ENCODE data around the gene MED15.

Gene MED15

DNA sequence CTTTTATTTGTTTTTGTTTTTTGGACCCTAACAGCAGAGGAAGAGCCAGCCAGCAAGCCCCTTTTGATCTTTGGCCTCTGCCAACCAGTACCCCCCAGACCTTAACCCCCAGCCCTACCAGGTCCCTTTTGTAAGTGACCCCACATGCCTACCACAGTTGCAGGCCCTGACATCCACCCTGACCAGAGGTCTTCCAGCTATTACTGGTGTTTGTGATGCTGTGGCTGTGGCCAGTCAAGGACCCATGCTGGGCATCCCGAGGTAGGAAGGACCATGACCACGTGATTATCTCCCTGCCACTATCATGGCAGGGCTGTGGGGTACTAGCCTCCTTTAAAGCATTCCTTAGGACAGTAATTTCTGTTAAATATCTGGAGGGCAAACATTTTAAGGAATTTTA lies 9.0 kb downstream of the MED15 start:
- no peaks in the 10 kb centered on the region for H3K27me3 ChIP-seq (ENCODE audit: low read depth, low read length)
- H3K9me3 ChIP-seq (ENCODE audit: control insufficient read depth in 1 of 2, low read length in 2 of 2): no peaks in the 10 kb centered on the region
- peaks cover 0 to 40% of the 10 kb centered on the region in 2 donors for H3K4me1 ChIP-seq (ENCODE audit: control insufficient read depth in 1 of 2, insufficient read depth in 2 of 2, low read length in 2 of 2)
- no peak overlapping the region for H3K27ac ChIP-seq (ENCODE audit: low read length)
- H3K36me3 ChIP-seq (ENCODE audit: control insufficient read depth in 1 of 2, insufficient read depth in 2 of 2, low read length in 2 of 2): peaks cover 19 to 25% of the 10 kb centered on the region in 2 donors
- no peak overlapping the region for H3K4me3 ChIP-seq (ENCODE audit: low read depth in 1 of 2, low read length in 2 of 2)

DNA sequence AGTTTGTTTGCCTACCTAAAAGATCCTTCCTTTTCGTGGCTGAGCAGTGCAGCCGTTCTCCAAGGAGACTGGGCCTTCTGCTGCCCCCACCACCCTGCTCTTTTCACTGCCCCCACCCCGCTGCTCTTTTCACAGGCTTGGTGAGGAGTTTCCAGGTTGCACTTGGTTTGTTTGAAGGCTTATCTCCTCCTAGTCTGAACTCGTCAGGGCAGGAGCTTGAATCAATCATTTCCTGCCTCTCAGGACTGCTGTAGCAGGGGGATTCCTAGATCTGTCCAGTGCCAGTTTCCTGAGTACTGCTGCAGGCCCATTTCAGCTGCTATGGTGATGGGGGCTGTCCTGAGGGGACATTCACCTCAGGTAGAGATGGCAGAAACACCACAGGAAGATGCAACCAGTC lies 10.0 kb downstream of the MED15 start:
- peaks cover 6 to 36% of the 10 kb centered on the region in 2 donors for H3K4me1 ChIP-seq (ENCODE audit: control insufficient read depth in 1 of 2, insufficient read depth in 2 of 2, low read length in 2 of 2)
- H3K27ac ChIP-seq (ENCODE audit: low read length): no peak overlapping the region
- H3K9me3 ChIP-seq (ENCODE audit: control insufficient read depth in 1 of 2, low read length in 2 of 2): no peaks in the 10 kb centered on the region
- H3K36me3 ChIP-seq (ENCODE audit: control insufficient read depth in 1 of 2, insufficient read depth in 2 of 2, low read length in 2 of 2): peaks cover 25 to 26% of the 10 kb centered on the region in 2 donors
- H3K27me3 ChIP-seq (ENCODE audit: low read depth, low read length): no peaks in the 10 kb centered on the region
- H3K4me3 ChIP-seq (ENCODE audit: low read depth in 1 of 2, low read length in 2 of 2): no peak overlapping the region

DNA sequence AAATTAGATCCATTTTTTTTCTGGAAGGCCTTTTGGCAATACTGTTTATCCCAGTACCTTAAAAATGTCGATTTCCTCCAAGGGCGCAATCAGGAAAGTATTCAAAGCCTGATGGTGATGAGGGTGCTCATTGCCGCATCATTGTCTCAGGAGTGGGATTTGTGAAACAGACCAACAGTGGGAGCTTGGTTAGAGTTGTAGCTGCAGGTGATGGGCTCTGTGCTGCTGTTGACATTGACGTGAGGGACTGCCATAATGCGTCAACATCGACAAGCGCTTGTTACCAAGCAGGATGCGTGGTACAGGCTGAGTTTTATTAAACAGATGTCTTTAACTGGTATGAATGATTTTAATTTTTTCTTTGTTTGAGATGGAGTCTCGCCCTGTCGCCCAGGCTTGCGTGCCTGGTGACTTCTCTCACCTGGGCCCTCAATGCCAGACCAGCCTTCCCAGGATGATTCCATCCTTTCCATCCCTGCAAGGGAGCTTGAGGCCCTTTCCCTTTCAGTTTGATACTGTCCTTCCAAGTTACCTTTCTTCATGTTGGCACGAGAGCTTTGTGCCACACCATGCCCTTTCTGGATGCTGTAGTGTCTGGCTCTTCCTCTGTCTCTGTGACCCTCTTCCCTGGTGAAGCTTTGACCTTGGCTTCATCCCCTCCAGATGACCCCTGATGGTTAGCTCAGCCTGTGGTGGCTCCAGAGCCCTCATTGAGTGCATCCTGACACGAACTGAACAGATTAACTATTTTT lies 10.6 kb downstream of the MED15 start:
- Histone ChIP-seq H3K4me1 (ENCODE audit: control insufficient read depth in 1 of 2, insufficient read depth in 2 of 2, low read length in 2 of 2) (peaks cover 6 to 42% of the 10 kb centered on the region in 2 donors), H3K27ac (ENCODE audit: low read length) (no peak overlapping the region), H3K4me3 (ENCODE audit: low read depth in 1 of 2, low read length in 2 of 2) (no peak overlapping the region), H3K27me3 (ENCODE audit: low read depth, low read length) (no peaks in the 10 kb centered on the region), H3K36me3 (ENCODE audit: control insufficient read depth in 1 of 2, insufficient read depth in 2 of 2, low read length in 2 of 2) (peaks cover 25 to 27% of the 10 kb centered on the region in 2 donors), H3K9me3 (ENCODE audit: control insufficient read depth in 1 of 2, low read length in 2 of 2) (no peaks in the 10 kb centered on the region)

DNA sequence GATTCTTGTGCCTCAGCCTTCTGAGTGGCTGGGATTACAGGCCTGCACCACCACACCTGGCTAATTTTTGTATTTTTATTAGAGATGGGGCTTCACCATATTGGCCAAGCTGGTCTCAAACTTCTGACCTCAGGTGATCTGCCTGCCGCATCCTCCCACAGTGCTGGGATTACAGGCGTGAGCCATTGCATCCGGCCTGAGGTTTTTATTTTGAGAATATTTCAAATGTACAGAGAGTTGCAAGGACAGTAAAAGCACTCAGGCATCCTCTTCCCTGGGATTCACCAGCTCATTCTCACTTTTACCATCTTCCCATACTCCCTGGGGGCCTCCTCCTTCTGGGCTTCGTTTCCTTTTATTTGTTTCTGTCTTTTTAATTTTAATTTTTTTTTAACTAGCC lies 12.1 kb downstream of the MED15 start:
- Histone ChIP-seq H3K36me3 (ENCODE audit: control insufficient read depth in 1 of 2, insufficient read depth in 2 of 2, low read length in 2 of 2) (peaks cover 16 to 25% of the 10 kb centered on the region in 2 donors), H3K4me3 (ENCODE audit: low read depth in 1 of 2, low read length in 2 of 2) (no peak overlapping the region), H3K27me3 (ENCODE audit: low read depth, low read length) (no peaks in the 10 kb centered on the region), H3K4me1 (ENCODE audit: control insufficient read depth in 1 of 2, insufficient read depth in 2 of 2, low read length in 2 of 2) (peaks cover 6 to 49% of the 10 kb centered on the region in 2 donors), H3K9me3 (ENCODE audit: control insufficient read depth in 1 of 2, low read length in 2 of 2) (no peaks in the 10 kb centered on the region), H3K27ac (ENCODE audit: low read length) (no peak overlapping the region)

GRCh38 chr22:20520093-20520511 lies 12.7 kb downstream of the MED15 start:
- H3K36me3 ChIP-seq (ENCODE audit: control insufficient read depth in 1 of 2, insufficient read depth in 2 of 2, low read length in 2 of 2): peaks cover 12 to 19% of the 10 kb centered on the region in 2 donors
- no peaks in the 10 kb centered on the region for H3K27me3 ChIP-seq (ENCODE audit: low read depth, low read length)
- no peaks in the 10 kb centered on the region for H3K9me3 ChIP-seq (ENCODE audit: control insufficient read depth in 1 of 2, low read length in 2 of 2)
- H3K4me3 ChIP-seq (ENCODE audit: low read depth in 1 of 2, low read length in 2 of 2): no peak overlapping the region
- H3K27ac ChIP-seq (ENCODE audit: low read length): no peak overlapping the region
- H3K4me1 ChIP-seq (ENCODE audit: control insufficient read depth in 1 of 2, insufficient read depth in 2 of 2, low read length in 2 of 2): peaks cover 6 to 44% of the 10 kb centered on the region in 2 donors

GRCh38 chr22:20522134-20523004 lies 15.0 kb downstream of the MED15 start:
- H3K27me3 ChIP-seq (ENCODE audit: low read depth, low read length): no peaks in the 10 kb centered on the region
- H3K27ac ChIP-seq (ENCODE audit: low read length): no peak overlapping the region
- no peaks in the 10 kb centered on the region for H3K9me3 ChIP-seq (ENCODE audit: control insufficient read depth in 1 of 2, low read length in 2 of 2)
- peaks cover 12 to 18% of the 10 kb centered on the region in 2 donors for H3K36me3 ChIP-seq (ENCODE audit: control insufficient read depth in 1 of 2, insufficient read depth in 2 of 2, low read length in 2 of 2)
- H3K4me3 ChIP-seq (ENCODE audit: low read depth in 1 of 2, low read length in 2 of 2): no peak overlapping the region
- peaks cover 12 to 52% of the 10 kb centered on the region in 2 donors for H3K4me1 ChIP-seq (ENCODE audit: control insufficient read depth in 1 of 2, insufficient read depth in 2 of 2, low read length in 2 of 2)

DNA sequence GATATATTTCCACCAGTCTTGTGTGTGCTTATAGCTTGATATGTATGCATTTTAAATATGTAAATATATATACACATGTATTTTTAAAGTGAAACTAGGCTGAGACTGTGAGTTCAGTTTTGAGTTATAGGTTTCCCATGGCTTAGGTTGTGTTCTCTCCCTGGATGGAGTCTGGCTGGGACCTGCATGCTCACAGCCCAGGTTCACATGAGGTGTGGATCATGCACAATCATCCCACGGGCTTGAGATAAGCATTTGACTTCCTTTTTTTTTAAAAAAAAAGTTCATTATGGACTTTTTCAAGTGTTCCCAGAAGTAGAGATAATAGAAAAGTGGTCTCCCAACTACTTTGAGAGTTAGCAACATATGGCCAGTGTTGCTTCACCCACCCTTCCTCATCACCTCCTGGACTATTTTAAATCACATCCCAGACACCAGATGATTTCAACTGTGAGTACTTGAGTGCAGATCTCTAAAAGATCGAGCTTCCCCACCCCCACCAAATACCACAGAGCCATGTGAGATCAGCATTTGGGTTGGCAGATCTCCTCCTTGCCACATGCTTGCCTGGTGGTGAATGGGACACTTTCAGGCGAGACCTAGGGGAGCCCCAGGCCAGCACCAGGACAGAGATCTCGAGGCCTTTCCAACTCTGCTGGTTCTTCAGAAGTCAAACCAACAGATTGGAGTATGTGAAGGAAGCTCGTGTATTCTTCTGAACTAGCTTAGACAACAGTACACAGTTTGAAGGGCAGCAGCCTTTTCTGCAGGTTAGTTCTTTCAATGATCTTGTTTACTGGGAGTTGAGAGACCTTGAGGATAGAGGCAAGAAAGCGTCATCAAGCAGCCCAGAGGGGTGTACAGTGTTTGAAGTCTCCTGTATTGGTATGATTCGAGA lies 15.9 kb downstream of the MED15 start:
- Histone ChIP-seq H3K4me1 (ENCODE audit: control insufficient read depth in 1 of 2, insufficient read depth in 2 of 2, low read length in 2 of 2) (peaks cover 12 to 44% of the 10 kb centered on the region in 2 donors), H3K27me3 (ENCODE audit: low read depth, low read length) (no peaks in the 10 kb centered on the region), H3K36me3 (ENCODE audit: control insufficient read depth in 1 of 2, insufficient read depth in 2 of 2, low read length in 2 of 2) (peaks cover 18 to 22% of the 10 kb centered on the region in 2 donors), H3K27ac (ENCODE audit: low read length) (no peak overlapping the region), H3K9me3 (ENCODE audit: control insufficient read depth in 1 of 2, low read length in 2 of 2) (no peaks in the 10 kb centered on the region), H3K4me3 (ENCODE audit: low read depth in 1 of 2, low read length in 2 of 2) (no peak overlapping the region)

DNA sequence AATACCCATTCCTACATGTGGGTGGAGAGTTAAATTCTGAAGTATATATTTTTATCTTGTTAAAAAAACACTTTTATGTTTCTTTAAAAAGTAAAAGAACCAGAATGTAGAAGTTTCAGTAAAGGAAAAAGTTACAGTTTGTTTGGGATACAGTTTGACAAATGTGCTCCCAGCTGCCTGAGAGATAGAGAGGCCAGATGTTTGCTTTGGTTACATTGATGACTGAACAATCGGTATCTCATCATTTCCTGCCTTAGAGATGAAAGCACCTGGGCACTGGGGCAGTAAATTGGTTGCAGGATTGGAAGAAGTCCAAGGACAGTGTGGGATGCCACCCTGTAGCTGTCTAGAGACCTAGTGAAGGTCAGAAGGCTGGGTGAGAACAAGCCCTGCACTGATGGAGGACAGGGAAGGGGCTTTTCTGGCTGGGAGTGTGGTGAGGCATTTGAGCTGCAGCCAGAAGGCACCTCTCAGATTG lies 16.6 kb downstream of the MED15 start:
- H3K27me3 ChIP-seq (ENCODE audit: low read depth, low read length): no peaks in the 10 kb centered on the region
- peaks cover 12 to 40% of the 10 kb centered on the region in 2 donors for H3K4me1 ChIP-seq (ENCODE audit: control insufficient read depth in 1 of 2, insufficient read depth in 2 of 2, low read length in 2 of 2)
- H3K4me3 ChIP-seq (ENCODE audit: low read depth in 1 of 2, low read length in 2 of 2): no peak overlapping the region
- no peaks in the 10 kb centered on the region for H3K9me3 ChIP-seq (ENCODE audit: control insufficient read depth in 1 of 2, low read length in 2 of 2)
- no peak overlapping the region for H3K27ac ChIP-seq (ENCODE audit: low read length)
- peaks cover 18 to 22% of the 10 kb centered on the region in 2 donors for H3K36me3 ChIP-seq (ENCODE audit: control insufficient read depth in 1 of 2, insufficient read depth in 2 of 2, low read length in 2 of 2)

DNA sequence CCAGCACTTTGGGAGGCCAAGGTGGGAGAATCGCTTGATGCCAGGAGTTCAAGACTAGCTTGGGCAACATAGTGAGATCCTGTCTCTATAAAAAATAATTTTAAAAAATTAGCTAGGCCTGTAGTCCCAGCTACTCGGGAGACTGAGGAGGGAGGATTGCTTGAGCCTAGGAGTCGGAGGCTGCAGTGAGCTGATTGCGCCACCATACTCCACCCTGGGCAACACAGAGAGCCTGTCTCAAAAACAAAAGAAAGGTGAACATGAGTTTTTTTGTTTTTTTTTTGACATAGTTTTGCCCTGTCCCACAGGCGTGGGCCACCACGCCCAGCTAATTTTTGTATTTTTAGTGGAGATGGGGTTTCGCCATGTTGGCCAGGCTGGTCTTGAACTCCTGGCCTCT lies 17.6 kb downstream of the MED15 start:
- Histone ChIP-seq H3K4me1 (ENCODE audit: control insufficient read depth in 1 of 2, insufficient read depth in 2 of 2, low read length in 2 of 2) (peaks cover 12 to 37% of the 10 kb centered on the region in 2 donors), H3K9me3 (ENCODE audit: control insufficient read depth in 1 of 2, low read length in 2 of 2) (no peaks in the 10 kb centered on the region), H3K36me3 (ENCODE audit: control insufficient read depth in 1 of 2, insufficient read depth in 2 of 2, low read length in 2 of 2) (peaks cover 13 to 20% of the 10 kb centered on the region in 2 donors)

DNA sequence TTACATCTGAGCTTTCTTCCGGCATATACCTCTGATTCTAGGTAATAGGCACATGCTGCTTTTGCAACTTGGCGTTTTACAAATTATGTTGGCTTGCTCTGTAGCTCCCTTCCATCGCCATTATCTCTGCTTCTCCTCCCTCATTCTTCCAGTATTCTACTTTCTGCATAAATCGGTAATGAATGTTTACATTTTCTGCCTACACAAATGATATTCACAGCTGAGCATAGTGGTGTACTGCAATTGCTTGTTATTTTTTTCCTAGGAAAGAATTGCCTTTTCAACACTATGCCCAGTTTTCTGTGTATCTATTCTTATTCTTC lies 18.9 kb downstream of the MED15 start:
- no peak overlapping the region for H3K4me3 ChIP-seq (ENCODE audit: low read depth in 1 of 2, low read length in 2 of 2)
- no peaks in the 10 kb centered on the region for H3K9me3 ChIP-seq (ENCODE audit: control insufficient read depth in 1 of 2, low read length in 2 of 2)
- no peak overlapping the region for H3K27ac ChIP-seq (ENCODE audit: low read length)
- peaks cover 13 to 15% of the 10 kb centered on the region in 2 donors for H3K36me3 ChIP-seq (ENCODE audit: control insufficient read depth in 1 of 2, insufficient read depth in 2 of 2, low read length in 2 of 2)
- H3K27me3 ChIP-seq (ENCODE audit: low read depth, low read length): no peaks in the 10 kb centered on the region
- peaks cover 24 to 47% of the 10 kb centered on the region in 2 donors for H3K4me1 ChIP-seq (ENCODE audit: control insufficient read depth in 1 of 2, insufficient read depth in 2 of 2, low read length in 2 of 2)

More for the DNA sequence above, 17.6 kb downstream of the MED15 start:
- H3K27ac ChIP-seq (ENCODE audit: low read length): no peak overlapping the region
- no peak overlapping the region for H3K4me3 ChIP-seq (ENCODE audit: low read depth in 1 of 2, low read length in 2 of 2)
- H3K27me3 ChIP-seq (ENCODE audit: low read depth, low read length): no peaks in the 10 kb centered on the region
